Upper lobe of left lung (tissue), 6 donors: Measurements from ENCODE around the gene CYSTM1. TPM values are rescaled to one million over a fixed set of nuclear protein-coding genes. Genes with fewer than 3 reads are reported as not detected.

Experiments used
- ATAC-seq, 2 donors: fragments of 200-7000 bp; cut with Tn5 transposase; one replicate each; pipeline ENCODE4 v1.9.1; 2022; ENCODE audit warnings: mild to moderate bottlenecking in 2 of 2, moderate library complexity in 2 of 2; ENCODE audit not compliant: low FRiP score in 2 of 2
- DNase-seq, 2 donors: peaks; one replicate each; pipeline ENCODE4 v3.0.0-alpha.2; 2019 to 2020
- H3K27ac ChIP-seq, 4 donors: fragments of 200-600 bp; sonication (generic); one replicate each; pipeline ENCODE4 v1.5.1; 2016 to 2019
- H3K27me3 ChIP-seq, 4 donors: fragments of 200-600 bp; sonication (generic); one replicate each; pipeline ENCODE4 v1.5.1; 2017 to 2019
- H3K36me3 ChIP-seq, 4 donors: fragments of 200-600 bp; sonication (generic); one replicate each; pipeline ENCODE4 v1.5.1; 2016 to 2019
- H3K4me1 ChIP-seq, 4 donors: fragments of 200-600 bp; sonication (generic); one replicate each; pipeline ENCODE4 v1.5.1; 2018 to 2019
- H3K4me3 ChIP-seq, 4 donors: fragments of 200-600 bp; sonication (generic); one replicate each; pipeline ENCODE4 v1.5.1; 2017 to 2019; ENCODE audit warnings: mild to moderate bottlenecking in 2 of 4, moderate library complexity in 1 of 4
- H3K9me3 ChIP-seq, 4 donors: fragments of 200-600 bp; sonication (generic); one replicate each; pipeline ENCODE4 v1.5.1; 2018 to 2019
- CTCF ChIP-seq, 6 experiments: fragments of 450-650 bp in 4 of 6; fragments of 200-600 bp in 2 of 6; sonication (generic) in 2 of 6; IDR thresholded peaks; one replicate each; pipeline ENCODE4 v1.5.1; 2016 to 2019; ENCODE audit warnings: antibody characterized with exemption in 6 of 6
- EP300 ChIP-seq, 4 donors: sonication (generic); formaldehyde crosslinking; IDR thresholded peaks; one replicate each; pipeline ENCODE4 v1.5.1; 2017; ENCODE audit warnings: antibody characterized with exemption in 4 of 4, control low read depth in 2 of 4
- POLR2A ChIP-seq, 4 donors: fragments of 450-650 bp; IDR thresholded peaks; one replicate each; pipeline ENCODE4 v1.5.1; 2016 to 2017; ENCODE audit warnings: antibody characterized with exemption in 4 of 4, mild to moderate bottlenecking in 2 of 4
- POLR2AphosphoS5 ChIP-seq, 2 donors: sonication (generic); formaldehyde crosslinking; IDR thresholded peaks; one replicate each; pipeline ENCODE4 v1.5.1; 2017; ENCODE audit warnings: antibody characterized with exemption in 2 of 2
- WGBS, 2 donors: methylation state at CpG; one replicate each; pipeline ENCODE4 v1.1.5; 2017 to 2018; 5-methylcytosine and 5-hydroxymethylcytosine counted together
- total RNA-seq, 6 donors: library from RNA; depleted of rRNA in 4 of 6; stranded (reverse); fragments of >200 nt in 4 of 6; gene quantifications; one replicate each; pipeline versions ENCODE4 v1.1.0 to v1.2.1, GENCODE V29; 2016 to 2021
- donor health status: DM: no; HTN: no; CAD: no; lungs with moderate emphysema.
- donor health status: DM: no; HTN: yes; CAD: no; lungs with severe emphysema.

The CYSTM1 gene
- total RNA-seq, 6 donors from 2014 or later = 24.1 to 139 (median 91.9) TPM

- WGBS, 2 donors = 28% methylated on average over 8 of the region's 8 CpGs
- Histone ChIP-seq H3K27ac (peak overlapping the region; percentile 20 to 70 (median 68)), H3K9me3 (no peaks in the 10 kb centered on the region), H3K4me1 (peaks cover 11 to 22% (median 17%) of the 10 kb centered on the region in 4 donors), H3K36me3 (peaks cover 0 to 4% (median 1%) of the 10 kb centered on the region in 4 donors), H3K4me3 (no peak overlapping the region), H3K27me3 (no peaks in the 10 kb centered on the region)
- ATAC-seq = peak; percentile 90 to 96
- peak in 1 of 2 donors; percentile 92 for DNase-seq
- peak; percentile 27 to 66 for TF ChIP-seq POLR2AphosphoS5 (IDR thresholded peaks at IDR 0.05)
- peak; percentile 3 to 78 (median 50) for TF ChIP-seq EP300 (IDR thresholded peaks at IDR 0.05)
- TF ChIP-seq CTCF (IDR thresholded peaks at IDR 0.05) = peak in 1 of 6 experiments; percentile 7
- TF ChIP-seq POLR2A (IDR thresholded peaks at IDR 0.05) = no peak
These were observed 86.6 kb downstream of the CYSTM1 start for GRCh38 chr5:140261403-140262171.

- Histone ChIP-seq H3K36me3 (peaks cover 0 to 4% (median 1%) of the 10 kb centered on the region in 4 donors), H3K27me3 (no peaks in the 10 kb centered on the region), H3K4me3 (no peak overlapping the region), H3K4me1 (peaks cover 14 to 27% (median 21%) of the 10 kb centered on the region in 4 donors), H3K9me3 (no peaks in the 10 kb centered on the region), H3K27ac (peak overlapping the region; percentile 20 to 70 (median 68))
- 61 to 83% methylated on average over 3 of the region's 3 CpGs for WGBS, 2 donors
- DNase-seq = no peak
- TF ChIP-seq POLR2A (IDR thresholded peaks at IDR 0.05) (no peak), EP300 (IDR thresholded peaks at IDR 0.05) (no peak), CTCF (IDR thresholded peaks at IDR 0.05) (no peak), POLR2AphosphoS5 (IDR thresholded peaks at IDR 0.05) (no peak)
- ATAC-seq = no peak
These were observed 87.2 kb downstream of the CYSTM1 start for GRCh38 chr5:140262221-140262620.

GRCh38 chr5:140262839-140263238 is 87.9 kb downstream of the CYSTM1 start:
- 79 to 84% methylated on average over 3 of the region's 3 CpGs for WGBS, 2 donors

GRCh38 chr5:140265845-140266244 is 90.9 kb downstream of the CYSTM1 start:
- no peak for DNase-seq
- Histone ChIP-seq H3K27me3 (no peaks in the 10 kb centered on the region), H3K36me3 (no peaks in the 10 kb centered on the region), H3K9me3 (no peaks in the 10 kb centered on the region), H3K4me3 (no peak overlapping the region), H3K27ac (peak overlapping the region in 1 of 4 donors; percentile 10), H3K4me1 (peaks cover 15 to 26% (median 20%) of the 10 kb centered on the region in 4 donors)
- ATAC-seq = no peak
- TF ChIP-seq POLR2AphosphoS5 (IDR thresholded peaks at IDR 0.05) (no peak), CTCF (IDR thresholded peaks at IDR 0.05) (no peak), POLR2A (IDR thresholded peaks at IDR 0.05) (no peak), EP300 (IDR thresholded peaks at IDR 0.05) (no peak)
- 94 to 100% methylated on average over 1 of the region's 1 CpG for whole genome bisulfite sequencing, 2 donors

More at GRCh38 chr5:140262839-140263238, 87.9 kb downstream of the CYSTM1 start:
- Histone ChIP-seq H3K27me3 (no peaks in the 10 kb centered on the region), H3K27ac (peak overlapping the region in 1 of 4 donors; percentile 70), H3K4me1 (peaks cover 18 to 30% (median 22%) of the 10 kb centered on the region in 4 donors), H3K36me3 (peaks cover 0 to 4% (median under 1%) of the 10 kb centered on the region in 4 donors), H3K4me3 (no peak overlapping the region), H3K9me3 (no peaks in the 10 kb centered on the region)
- TF ChIP-seq POLR2A (IDR thresholded peaks at IDR 0.05) = no peak
- no peak for TF ChIP-seq POLR2AphosphoS5 (IDR thresholded peaks at IDR 0.05)
- TF ChIP-seq EP300 (IDR thresholded peaks at IDR 0.05) = no peak
- TF ChIP-seq CTCF (IDR thresholded peaks at IDR 0.05) = no peak
- ATAC-seq (no peak), DNase-seq (no peak)
